ENCODE data around the gene PDE9A. TPM values are rescaled to one million over a fixed set of nuclear protein-coding genes. Genes with fewer than 3 reads are reported as not detected.

PDE9A gene
- polyA plus RNA-seq, 1 donor, result 19.8 TPM

DNA sequence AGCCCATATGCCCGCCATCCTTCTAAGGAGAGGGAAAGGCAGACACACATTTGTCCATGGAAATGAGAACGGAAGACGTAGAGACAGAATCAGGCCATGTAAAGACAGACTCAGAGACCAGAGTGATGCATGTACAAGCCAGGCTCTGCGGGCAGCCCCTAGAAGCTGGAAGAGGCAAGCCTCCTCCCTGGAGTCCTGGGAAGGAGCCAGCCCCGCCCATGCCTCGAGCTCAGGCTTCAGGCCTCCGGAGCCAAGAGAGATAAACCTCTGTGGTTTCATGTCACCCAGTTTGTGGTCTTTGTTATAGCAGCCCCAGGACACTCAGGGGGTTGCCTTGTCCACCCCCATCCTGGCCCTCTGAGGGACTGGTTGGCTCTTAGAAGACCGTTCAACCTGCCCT lies 11.6 kb downstream of the PDE9A start:
- H3K27ac ChIP-seq (ENCODE audit: low read length), result no peak overlapping the region
- H3K4me1 ChIP-seq (ENCODE audit: control insufficient read depth, insufficient read depth, low read length), result no peaks in the 10 kb centered on the region
- no peak overlapping the region for H3K4me3 ChIP-seq (ENCODE audit: low read length)
- H3K36me3 ChIP-seq (ENCODE audit: control insufficient read depth, insufficient read depth, low read length), result peaks cover 16% of the 10 kb centered on the region
- peaks cover 8% of the 10 kb centered on the region for H3K9me3 ChIP-seq (ENCODE audit: control insufficient read depth, low read depth, low read length)
- WGBS (ENCODE audit: insufficient coverage, low lambda C conversion rate), result 100% methylated on average over 1 of the region's 8 CpGs
- H3K27me3 ChIP-seq (ENCODE audit: control insufficient read depth, insufficient read depth, low read length), result no peaks in the 10 kb centered on the region
- no peak for DNase-seq

DNA sequence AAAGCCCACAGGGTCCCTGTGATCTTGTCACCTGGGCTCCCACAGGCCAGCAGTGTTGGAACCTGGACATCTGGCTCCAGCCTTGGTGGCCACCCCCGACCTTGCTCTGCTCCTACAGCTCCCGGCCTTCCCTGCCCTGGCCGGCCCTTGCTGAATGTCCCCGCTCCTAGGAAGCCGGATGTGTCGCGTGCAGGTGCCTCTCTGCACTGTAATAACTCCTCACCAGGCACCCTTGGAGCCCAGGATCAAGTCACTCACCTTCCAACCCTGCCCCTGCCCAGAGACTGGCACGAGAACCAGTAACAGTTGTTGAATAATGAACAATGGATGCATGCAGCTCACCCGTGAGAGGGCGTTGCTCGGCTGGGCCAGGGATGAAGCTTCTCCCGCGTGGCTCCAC lies 12.1 kb downstream of the PDE9A start:
- Histone ChIP-seq H3K27ac (ENCODE audit: low read length) (no peak overlapping the region), H3K4me1 (ENCODE audit: control insufficient read depth, insufficient read depth, low read length) (no peaks in the 10 kb centered on the region), H3K27me3 (ENCODE audit: control insufficient read depth, insufficient read depth, low read length) (no peaks in the 10 kb centered on the region), H3K9me3 (ENCODE audit: control insufficient read depth, low read depth, low read length) (peaks cover 8% of the 10 kb centered on the region), H3K4me3 (ENCODE audit: low read length) (no peak overlapping the region), H3K36me3 (ENCODE audit: control insufficient read depth, insufficient read depth, low read length) (peaks cover 20% of the 10 kb centered on the region)
- DNase-seq, result no peak
- no CpG with 5 or more reads among the region's 13 CpGs for WGBS (ENCODE audit: insufficient coverage, low lambda C conversion rate)

DNA sequence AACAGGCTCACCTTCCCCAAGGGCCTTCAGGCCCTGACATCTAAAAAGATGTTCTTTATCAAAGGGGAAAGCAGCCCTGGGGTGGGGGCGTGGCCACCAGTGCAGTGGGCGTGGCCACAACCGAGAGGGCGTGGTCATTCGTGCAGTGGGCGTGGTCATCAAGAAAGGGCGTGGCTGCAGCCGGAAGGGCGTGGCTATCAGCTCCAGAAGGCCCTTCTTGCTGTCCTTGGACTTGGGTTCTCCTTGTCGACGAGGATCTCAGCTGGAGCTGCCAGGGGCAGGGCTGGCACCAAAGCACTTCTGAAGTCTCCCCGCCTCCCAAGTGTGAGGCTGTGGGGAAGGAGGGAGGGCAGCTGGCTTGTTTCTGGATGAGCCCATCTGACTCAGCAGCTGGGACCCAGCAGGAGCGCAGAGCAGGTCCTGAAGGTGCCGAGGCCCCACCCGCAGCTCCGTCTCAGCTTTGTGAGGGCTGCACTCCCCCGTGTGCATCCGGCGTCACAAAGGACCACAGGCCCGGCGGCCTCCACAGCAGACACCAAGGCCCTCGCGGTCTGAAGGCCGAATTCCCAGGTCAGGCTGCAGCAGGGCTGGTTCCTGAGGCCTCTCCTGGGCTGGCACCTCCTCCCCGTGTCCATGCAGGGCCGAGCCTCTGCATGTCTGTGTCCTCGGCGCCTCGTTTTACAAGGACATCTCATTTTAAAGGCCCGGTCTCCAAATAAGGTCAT lies 12.8 kb downstream of the PDE9A start:
- H3K27ac ChIP-seq (ENCODE audit: low read length), result no peak overlapping the region
- peaks cover 20% of the 10 kb centered on the region for H3K36me3 ChIP-seq (ENCODE audit: control insufficient read depth, insufficient read depth, low read length)
- no peak for DNase-seq
- H3K4me3 ChIP-seq (ENCODE audit: low read length), result no peak overlapping the region
- WGBS (ENCODE audit: insufficient coverage, low lambda C conversion rate), result no CpG with 5 or more reads among the region's 30 CpGs
- H3K4me1 ChIP-seq (ENCODE audit: control insufficient read depth, insufficient read depth, low read length), result no peaks in the 10 kb centered on the region
- H3K9me3 ChIP-seq (ENCODE audit: control insufficient read depth, low read depth, low read length), result peaks cover 8% of the 10 kb centered on the region
- H3K27me3 ChIP-seq (ENCODE audit: control insufficient read depth, insufficient read depth, low read length), result no peaks in the 10 kb centered on the region

DNA sequence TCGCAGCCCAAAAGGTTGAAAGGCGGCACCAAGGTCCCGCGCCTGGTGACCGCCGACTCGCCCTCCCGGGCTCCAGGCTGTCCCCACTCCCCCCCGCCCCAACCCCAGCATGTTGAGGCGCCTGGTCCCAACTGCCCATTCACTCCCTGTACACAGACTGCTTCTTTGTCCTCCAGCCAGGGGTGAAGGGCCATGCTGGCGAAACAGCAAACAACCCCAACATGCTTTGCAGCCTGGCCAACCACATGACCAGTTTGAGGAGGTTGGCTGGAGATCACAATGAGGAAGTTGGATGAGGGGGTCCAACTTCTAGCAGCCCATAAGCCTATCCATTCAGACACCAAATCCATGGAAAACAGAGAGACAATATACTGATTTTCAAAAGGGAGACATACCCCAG lies 13.5 kb downstream of the PDE9A start:
- no CpG with 5 or more reads among the region's 11 CpGs for WGBS (ENCODE audit: insufficient coverage, low lambda C conversion rate)
- DNase-seq, result no peak
- Histone ChIP-seq H3K9me3 (ENCODE audit: control insufficient read depth, low read depth, low read length) (peaks cover 8% of the 10 kb centered on the region), H3K27ac (ENCODE audit: low read length) (no peak overlapping the region), H3K4me1 (ENCODE audit: control insufficient read depth, insufficient read depth, low read length) (no peaks in the 10 kb centered on the region), H3K27me3 (ENCODE audit: control insufficient read depth, insufficient read depth, low read length) (no peaks in the 10 kb centered on the region), H3K36me3 (ENCODE audit: control insufficient read depth, insufficient read depth, low read length) (peaks cover 18% of the 10 kb centered on the region), H3K4me3 (ENCODE audit: low read length) (no peak overlapping the region)

DNA sequence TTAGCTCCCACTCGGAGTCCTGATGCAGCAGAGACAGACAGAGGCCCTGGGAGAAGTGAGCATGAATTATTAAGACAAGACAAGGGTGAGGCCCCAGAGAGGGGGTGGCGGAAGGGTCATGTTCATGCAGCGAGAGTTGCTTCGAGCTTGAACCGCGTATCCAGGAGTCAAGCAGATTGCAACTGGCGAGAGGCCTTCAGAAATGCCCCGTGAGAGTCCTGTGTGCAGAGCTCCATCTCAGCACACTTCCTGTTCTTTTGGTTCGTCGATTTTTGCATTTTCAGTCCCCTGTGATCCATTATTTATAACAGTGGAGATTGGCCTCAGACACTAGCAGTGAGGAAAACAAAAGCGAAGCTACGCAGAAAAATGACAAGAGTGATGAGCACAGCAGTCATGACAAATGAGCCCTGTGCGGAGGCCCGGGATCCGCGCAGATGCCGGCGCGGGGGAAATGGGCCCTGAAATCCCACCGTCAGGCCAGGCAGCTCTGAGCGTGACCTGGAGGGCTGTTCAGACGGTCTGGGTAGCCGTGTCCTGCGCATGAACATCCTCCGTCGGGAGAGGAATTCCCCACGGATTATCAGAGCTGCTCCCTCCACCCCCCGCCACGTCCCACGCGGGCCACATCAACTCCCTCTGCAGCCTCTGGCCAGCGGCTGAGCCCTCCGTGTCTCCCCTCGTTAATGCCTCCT lies 15.0 kb downstream of the PDE9A start:
- peaks cover 8% of the 10 kb centered on the region for H3K9me3 ChIP-seq (ENCODE audit: control insufficient read depth, low read depth, low read length)
- DNase-seq, result no peak
- no peaks in the 10 kb centered on the region for H3K4me1 ChIP-seq (ENCODE audit: control insufficient read depth, insufficient read depth, low read length)
- H3K27ac ChIP-seq (ENCODE audit: low read length), result no peak overlapping the region
- 58% methylated on average over 2 of the region's 34 CpGs for WGBS (ENCODE audit: insufficient coverage, low lambda C conversion rate)
- no peaks in the 10 kb centered on the region for H3K27me3 ChIP-seq (ENCODE audit: control insufficient read depth, insufficient read depth, low read length)
- H3K4me3 ChIP-seq (ENCODE audit: low read length), result no peak overlapping the region
- H3K36me3 ChIP-seq (ENCODE audit: control insufficient read depth, insufficient read depth, low read length), result peaks cover 11% of the 10 kb centered on the region

DNA sequence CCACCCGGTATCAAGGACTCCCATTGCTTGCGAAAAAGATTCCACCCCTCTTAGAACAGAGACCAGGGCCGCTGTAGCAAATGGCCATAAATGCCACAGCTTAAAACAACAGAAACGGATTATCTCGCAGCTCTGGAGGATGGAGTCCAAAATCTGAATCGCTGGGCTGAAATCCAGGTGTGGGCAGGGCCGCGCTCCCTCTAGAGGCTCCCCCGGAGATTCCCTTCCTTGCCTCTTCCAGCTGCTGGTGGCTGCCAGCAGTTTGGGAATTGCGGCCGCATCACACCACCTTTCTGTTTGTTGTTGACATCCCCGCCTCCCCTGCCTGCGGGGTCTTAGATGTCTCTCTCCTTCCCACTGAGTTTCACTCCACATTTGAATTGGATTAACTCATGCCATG lies 15.6 kb downstream of the PDE9A start:
- no peak overlapping the region for H3K4me3 ChIP-seq (ENCODE audit: low read length)
- H3K36me3 ChIP-seq (ENCODE audit: control insufficient read depth, insufficient read depth, low read length), result peaks cover 11% of the 10 kb centered on the region
- H3K9me3 ChIP-seq (ENCODE audit: control insufficient read depth, low read depth, low read length), result peaks cover 8% of the 10 kb centered on the region
- DNase-seq, result no peak
- H3K4me1 ChIP-seq (ENCODE audit: control insufficient read depth, insufficient read depth, low read length), result no peaks in the 10 kb centered on the region
- H3K27me3 ChIP-seq (ENCODE audit: control insufficient read depth, insufficient read depth, low read length), result no peaks in the 10 kb centered on the region
- WGBS (ENCODE audit: insufficient coverage, low lambda C conversion rate), result 27% methylated on average over 2 of the region's 13 CpGs
- H3K27ac ChIP-seq (ENCODE audit: low read length), result no peak overlapping the region

DNA sequence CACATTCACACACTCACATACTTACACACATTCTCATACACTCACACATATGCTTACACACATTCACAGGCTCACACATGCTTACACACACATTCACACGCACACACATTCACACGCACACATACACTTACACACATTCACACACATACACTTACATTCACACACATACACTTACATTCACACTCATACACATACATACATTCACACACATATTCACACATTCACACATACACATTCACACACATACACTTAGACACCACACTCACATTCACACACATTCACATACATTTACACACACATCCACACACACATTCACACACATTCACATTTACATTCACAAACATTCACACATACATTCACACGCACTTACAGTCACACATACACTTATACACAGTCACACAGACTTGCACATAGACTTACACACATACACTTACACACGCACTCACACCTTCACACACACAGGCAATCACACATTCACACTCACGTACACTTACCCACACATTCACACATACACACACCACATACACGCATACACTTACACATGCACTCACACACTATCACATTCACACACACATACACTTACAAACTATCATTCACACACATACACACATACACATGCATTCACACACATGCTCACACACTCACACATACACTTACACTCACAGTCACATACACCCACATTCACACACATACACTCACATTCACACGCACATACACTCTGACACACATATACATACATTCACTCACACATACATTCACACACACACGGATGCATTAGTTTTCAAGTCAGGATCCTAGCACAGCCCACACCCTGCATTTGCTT lies 16.8 kb downstream of the PDE9A start:
- no peak overlapping the region for H3K4me3 ChIP-seq (ENCODE audit: low read length)
- no peak overlapping the region for H3K27ac ChIP-seq (ENCODE audit: low read length)
- 100% methylated on average over 4 of the region's 8 CpGs for WGBS (ENCODE audit: insufficient coverage, low lambda C conversion rate)
- no peaks in the 10 kb centered on the region for H3K4me1 ChIP-seq (ENCODE audit: control insufficient read depth, insufficient read depth, low read length)
- peaks cover 11% of the 10 kb centered on the region for H3K36me3 ChIP-seq (ENCODE audit: control insufficient read depth, insufficient read depth, low read length)
- DNase-seq, result no peak
- H3K27me3 ChIP-seq (ENCODE audit: control insufficient read depth, insufficient read depth, low read length), result no peaks in the 10 kb centered on the region
- peaks cover 8% of the 10 kb centered on the region for H3K9me3 ChIP-seq (ENCODE audit: control insufficient read depth, low read depth, low read length)

DNA sequence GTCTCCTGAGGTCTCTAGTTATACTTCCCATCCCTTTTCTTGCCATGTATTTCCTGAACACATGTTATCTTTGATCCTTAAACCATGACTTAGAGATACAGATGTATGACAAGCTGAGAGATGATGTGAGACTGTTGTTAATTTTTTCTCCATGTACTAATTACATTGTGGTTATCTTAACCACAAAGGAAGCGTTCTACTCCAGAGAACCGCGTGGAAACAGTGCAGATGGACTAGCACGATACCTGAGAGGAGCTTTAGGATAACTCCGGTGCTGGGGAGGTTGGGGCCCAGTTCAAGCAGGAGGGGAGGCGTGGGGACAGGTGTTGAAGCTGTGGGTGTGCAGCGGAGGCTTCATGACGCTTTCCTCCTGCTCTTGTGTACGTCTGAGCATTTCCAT lies 17.5 kb downstream of the PDE9A start:
- Histone ChIP-seq H3K9me3 (ENCODE audit: control insufficient read depth, low read depth, low read length) (peaks cover 6% of the 10 kb centered on the region), H3K4me1 (ENCODE audit: control insufficient read depth, insufficient read depth, low read length) (no peaks in the 10 kb centered on the region), H3K27ac (ENCODE audit: low read length) (no peak overlapping the region), H3K27me3 (ENCODE audit: control insufficient read depth, insufficient read depth, low read length) (no peaks in the 10 kb centered on the region), H3K4me3 (ENCODE audit: low read length) (no peak overlapping the region), H3K36me3 (ENCODE audit: control insufficient read depth, insufficient read depth, low read length) (peaks cover 16% of the 10 kb centered on the region)
- no CpG with 5 or more reads among the region's 9 CpGs for WGBS (ENCODE audit: insufficient coverage, low lambda C conversion rate)
- no peak for DNase-seq

DNA sequence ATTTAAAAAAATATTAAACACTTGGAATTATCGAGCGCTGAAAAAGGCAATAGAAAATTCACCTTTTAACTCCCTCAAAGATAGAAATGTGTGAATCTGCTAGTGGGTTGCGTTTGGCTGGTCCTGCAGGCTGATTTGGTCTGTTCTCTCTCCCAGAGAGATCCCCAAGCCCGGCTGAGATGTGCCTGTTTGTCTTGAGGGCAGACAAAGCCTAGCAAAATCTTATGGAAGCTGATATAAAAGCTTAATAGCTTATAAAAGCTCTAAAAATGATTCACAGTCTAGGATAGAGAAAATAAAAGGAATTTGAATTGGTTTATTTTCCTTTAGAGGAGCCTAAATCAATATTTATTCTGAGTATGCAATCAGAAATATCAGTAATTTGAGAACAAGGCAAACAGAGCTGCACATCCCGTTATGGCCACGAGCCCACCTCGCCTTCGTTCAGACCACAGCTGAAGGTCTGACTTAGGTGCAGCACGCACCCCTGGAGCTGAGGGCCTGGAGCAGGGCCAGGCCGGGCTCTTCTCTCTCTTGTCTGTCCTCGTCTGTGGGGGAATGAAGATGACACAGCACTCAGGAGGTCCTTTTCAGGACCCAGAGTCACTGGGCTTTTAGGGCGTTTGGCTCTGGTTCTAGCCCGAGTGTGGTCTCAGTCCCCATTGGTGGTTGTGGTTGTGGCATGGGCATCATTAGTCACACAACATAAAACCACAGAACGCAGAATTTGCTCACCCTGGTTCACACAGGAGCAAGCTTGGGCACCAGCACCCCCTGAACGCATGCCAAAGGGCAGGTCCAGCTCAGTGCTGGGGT lies 18.6 kb downstream of the PDE9A start:
- WGBS (ENCODE audit: insufficient coverage, low lambda C conversion rate), result no CpG with 5 or more reads among the region's 15 CpGs
- no peaks in the 10 kb centered on the region for H3K27me3 ChIP-seq (ENCODE audit: control insufficient read depth, insufficient read depth, low read length)
- H3K4me1 ChIP-seq (ENCODE audit: control insufficient read depth, insufficient read depth, low read length), result no peaks in the 10 kb centered on the region
- H3K27ac ChIP-seq (ENCODE audit: low read length), result no peak overlapping the region
- DNase-seq, result no peak
- H3K4me3 ChIP-seq (ENCODE audit: low read length), result no peak overlapping the region
- peaks cover 14% of the 10 kb centered on the region for H3K36me3 ChIP-seq (ENCODE audit: control insufficient read depth, insufficient read depth, low read length)
- no peaks in the 10 kb centered on the region for H3K9me3 ChIP-seq (ENCODE audit: control insufficient read depth, low read depth, low read length)
